Stimulated activated CD4-positive, alpha-beta T cell treated with anti-CD3 and anti-CD28 coated beads, Interleukin-1b, Interleukin-23, amount 100 ng/mL, for 48 hours (primary cell): ENCODE results near the gene KIF5C.
A peak's percentile ranks its signal among the peaks of the same experiment; 100 is the strongest.

Source experiments
- DNase-seq: peaks from one replicate; pipeline ENCODE4 v3.0.0-alpha.2; 2020

The KIF5C gene

DNA sequence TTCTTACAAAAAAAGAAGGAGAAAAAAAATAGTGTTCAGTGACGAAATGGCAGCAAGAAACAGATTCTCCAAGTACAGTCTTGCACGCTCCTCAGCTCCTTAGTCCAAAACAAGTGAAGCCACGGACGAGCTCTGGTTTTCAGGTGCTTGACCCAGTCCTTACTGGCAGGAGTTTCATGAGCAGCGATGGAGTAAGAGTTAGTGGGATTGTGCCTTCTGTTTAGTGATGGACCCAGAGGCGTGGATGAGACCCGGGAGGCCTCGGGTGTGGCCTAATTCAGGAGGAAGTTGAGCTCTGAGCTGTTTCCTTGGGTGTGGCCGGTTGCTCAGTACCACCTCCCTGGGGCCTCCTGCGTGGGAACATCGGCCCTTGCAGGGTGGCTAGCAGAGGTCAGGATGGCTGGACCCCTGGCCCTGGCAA, 52.0 kb downstream of the KIF5C start:
- peak; percentile 7 for DNase-seq

DNA sequence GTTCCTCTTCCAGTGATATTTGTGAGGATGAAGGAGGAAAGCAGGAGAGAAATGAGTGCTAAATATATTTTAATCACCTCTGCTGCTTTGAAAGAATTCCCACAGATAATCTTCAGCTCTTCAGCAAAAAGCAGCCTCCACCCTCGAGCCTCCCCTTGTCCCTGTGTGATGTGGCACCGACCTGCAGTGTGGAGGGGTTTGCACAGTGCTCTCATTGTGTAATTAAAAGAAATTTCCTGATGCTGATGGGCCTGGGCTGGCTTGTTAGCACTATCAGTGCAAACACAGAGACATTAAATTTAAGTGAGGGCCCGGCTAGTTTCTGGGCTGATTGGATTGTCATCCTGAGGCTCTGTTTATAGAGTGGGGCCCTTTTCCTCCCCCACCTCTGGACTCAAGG, 53.4 kb downstream of the KIF5C start:
- no peak for DNase-seq

DNA sequence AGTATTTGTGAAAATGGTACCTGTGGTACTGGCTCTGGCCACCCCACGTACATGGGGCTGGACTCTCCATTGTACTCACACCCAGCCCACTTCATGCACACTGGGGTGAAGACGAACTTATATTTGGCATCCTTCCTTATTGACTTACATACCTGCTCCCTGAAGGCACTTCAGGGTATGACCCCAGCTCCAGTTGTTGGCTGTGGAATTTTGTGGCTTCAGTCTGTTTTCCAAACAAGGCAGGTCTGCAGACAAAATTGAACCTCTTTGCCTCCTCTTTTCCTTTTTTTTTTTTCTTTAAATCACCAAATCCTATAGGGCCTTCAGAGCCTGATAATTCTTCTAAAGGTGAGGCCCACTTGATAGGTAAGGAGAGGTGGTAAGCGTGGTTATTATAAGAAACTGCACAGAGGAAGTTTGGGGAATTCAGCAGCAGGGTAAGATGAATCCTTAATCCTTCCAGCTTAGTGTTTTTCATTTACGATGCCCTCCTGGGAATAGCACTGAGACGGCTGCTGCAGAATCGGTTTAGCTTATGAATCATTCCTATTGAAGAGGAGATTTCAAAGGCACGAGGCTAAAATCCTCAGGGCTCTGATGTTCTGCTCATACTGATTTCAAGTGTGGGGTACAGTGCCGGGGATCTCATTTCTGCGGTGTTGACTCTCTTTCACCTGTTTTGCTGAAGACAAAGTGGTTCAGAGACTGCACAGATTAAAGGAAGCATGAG, 55.2 kb downstream of the KIF5C start:
- DNase-seq, result no peak

DNA sequence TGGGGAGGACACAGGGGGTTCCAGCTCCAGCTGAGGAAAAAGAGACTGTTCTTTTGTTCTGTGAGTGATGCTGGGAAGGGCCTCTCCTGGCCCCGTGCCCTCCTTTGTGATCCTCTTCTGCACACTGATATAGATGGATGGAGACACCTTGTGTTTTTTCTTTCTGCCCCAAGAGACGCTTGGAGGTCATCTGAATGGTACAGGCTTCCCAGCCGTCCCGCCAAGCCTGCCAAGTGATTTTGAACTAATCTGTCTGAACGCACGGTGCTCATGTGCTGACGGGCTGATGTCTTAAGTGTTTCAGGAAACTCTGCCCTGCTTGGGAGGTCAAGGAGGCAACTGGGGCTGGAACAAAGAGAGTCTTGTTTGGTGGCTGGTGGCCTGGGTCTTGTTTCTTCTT, 57.5 kb downstream of the KIF5C start:
- no peak for DNase-seq

DNA sequence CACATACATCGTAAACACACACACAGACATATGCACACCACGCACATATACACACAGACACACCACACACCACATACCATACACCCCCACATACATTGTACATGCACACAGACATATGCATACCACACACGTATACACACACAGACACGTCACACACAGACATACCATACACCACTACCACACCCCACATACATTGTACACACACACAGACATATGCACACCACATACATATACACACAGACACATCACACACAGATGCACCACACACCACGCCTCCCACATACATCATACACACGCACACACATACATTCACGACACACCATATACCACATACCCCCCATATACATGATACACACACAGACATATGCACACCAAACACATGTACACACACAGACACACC, 58.4 kb downstream of the KIF5C start:
- DNase-seq, result no peak

DNA sequence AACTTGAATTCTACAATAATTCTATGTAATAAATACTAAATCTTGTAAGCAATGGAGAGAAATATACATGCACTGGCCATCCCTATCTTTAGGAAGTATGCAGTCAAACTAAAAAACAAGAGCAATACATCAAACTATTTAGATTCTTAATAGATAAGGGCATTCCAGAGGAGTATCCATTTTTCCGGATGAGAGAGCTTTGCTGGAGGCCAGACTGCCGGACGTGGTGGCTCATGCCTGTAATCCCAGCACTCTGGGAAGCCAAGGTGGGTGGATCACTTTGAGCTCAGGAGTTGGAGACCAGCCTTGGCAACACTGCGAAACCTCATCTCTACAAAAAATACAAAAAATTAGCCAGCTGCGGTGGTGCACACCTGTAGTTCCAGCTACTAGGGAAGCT, 60.8 kb downstream of the KIF5C start:
- no peak for DNase-seq

DNA sequence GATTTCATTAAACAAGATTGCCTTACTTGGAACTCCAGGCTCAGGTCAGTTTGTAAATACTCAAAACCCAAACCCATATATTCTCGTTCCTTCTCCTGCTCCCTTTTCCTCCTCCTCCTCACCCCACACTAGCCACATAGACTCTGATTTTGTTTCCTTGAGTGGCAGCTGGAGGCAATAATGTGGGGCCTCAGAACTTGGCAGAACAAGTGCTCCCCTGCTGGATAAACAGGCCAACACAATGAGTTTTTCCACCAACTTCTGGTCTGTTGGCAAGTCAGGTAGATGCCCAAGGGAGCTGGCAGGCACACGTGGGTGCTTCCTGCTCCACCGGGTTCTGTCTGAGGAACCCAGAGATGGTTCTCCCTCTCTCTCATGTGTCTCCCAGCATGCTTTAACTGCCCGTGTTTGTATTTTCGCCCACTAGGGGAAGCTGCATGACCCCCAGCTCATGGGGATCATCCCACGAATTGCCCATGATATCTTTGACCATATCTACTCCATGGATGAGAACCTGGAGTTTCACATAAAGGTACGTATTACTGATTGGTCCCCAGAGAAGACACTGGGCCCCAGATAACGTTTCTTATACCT, 61.9 kb downstream of the KIF5C start:
- DNase-seq, result no peak

DNA sequence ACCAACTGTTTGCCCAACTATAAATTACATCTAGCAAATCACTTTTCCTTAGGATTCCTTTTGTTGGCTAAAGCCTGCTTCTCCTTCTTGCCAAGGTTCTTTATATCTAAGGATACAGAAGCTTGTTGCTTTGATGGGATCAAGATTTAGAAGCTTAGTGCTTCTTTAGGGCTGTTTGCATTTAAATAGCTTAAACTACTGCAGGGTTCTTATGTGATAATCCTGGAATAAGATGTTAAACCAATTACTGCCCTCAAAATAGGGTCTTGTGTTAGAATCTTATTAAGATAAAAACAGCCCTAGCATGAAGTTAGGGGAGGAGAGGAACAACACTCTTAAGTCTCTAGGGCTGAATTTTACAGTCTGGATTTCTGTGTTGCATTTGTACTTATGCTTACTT, 64.2 kb downstream of the KIF5C start:
- DNase-seq, result no peak

DNA sequence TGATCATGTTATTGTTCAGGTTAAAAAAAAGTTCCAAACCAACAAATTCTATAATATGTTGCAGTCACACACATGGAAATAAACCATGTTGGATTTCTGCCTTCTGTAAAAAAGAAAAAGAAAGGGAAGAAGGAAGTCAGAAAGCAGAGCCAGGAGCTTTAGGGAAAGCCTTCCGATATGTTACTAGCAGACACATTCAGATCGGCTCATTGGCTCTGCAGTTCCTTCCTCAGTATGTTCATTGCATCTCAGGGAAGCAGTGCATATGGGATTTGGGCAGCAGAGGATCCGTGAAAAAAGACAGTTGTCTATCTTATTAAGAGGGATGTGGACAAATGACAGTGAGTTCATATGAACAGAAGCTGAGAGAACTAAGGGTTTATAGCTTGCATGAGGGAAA, 68.1 kb downstream of the KIF5C start:
- DNase-seq, result no peak

DNA sequence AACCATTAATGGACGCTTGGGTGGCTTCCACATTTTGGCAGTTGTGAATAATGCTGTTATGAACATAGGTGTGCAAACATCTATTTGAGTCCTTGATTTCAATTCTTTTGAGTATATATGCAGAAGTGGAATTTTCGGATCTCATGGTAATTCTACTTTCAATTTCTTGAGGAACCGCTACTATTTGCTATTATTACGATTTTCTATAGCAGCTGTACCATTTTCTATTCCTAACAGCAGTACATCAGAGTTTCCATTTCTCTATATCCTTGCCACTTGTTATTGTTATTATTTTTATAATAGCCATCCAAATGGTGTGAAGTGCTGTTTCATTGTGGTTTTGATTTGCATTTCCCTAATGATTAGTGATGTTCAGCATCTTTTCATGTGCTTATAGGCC, 69.5 kb downstream of the KIF5C start:
- no peak for DNase-seq

DNA sequence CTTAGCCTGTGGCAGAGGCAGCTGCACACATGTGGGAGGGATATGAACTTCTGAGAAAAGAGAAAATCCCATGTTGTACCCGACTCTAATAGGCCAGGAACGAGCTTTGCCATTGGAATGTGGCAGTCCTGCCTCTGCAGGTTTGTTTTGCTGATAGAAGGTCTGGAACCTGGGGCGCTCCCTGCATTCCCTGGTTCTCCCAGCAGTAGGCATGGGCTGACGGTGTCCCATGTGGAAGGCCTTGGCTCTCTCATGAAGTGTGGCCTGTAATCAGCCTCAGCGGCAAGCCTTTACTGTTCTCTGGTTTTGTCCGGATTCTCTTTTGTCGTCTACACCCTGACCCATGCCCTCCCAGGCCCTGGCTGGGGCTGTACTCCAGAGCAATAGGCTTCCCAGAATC, 72.3 kb downstream of the KIF5C start:
- DNase-seq, result no peak

DNA sequence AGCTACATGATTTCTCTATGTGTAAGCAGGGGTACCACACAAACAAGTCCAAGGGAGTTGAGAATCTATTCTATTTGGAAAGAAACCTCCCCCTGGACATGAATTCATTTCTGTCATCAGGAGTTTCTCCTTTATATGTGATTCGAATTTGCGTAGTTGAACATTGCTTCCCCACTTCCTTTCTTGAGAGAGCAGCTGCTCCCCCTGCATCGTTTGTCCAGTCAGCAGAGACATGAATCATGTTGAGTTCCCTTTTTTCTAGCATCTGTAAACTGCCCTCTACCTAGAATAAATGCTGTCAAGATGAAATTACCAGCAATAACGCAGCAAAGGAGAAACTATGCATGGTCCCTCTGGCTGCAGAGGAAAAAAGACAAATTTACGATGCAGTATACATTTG, 73.8 kb downstream of the KIF5C start:
- DNase-seq, result no peak

DNA sequence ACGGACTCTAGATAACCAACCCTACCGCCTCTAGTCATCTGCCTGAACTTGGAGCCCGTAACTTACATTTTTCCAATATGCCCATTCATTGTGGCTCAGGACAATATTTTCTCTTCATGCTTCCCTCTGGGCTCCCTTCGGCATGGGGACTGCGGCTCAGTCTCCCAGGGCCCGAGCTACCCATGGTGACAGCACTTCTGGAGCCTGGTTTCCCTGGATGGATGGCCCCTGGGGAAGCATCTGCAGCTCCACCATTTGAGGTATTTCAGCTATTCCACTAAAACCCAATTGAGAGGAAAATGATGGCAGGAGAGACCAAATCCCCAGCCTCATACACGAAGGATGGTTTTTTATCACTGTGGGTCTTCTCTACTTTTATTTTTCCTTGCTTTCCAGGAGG, 74.3 kb downstream of the KIF5C start:
- DNase-seq, result no peak

DNA sequence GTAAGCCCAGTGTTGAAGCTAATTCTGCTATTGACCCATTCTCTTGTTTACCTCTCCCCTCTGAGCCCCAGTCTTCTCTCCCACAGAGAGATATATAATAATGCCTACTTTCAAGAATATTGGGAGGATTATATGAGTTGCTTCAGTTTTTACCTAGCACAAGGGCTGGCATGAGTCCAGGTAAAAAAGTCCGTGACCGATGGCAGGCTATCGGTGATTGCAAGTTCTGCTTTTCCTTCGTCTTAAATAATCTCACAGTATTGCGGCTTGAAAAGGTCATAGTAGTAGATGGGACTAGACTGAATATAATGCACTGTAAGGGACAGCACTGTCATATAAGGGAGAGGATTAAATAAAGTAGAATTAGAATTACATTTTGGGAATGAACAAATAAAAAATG, 77.6 kb downstream of the KIF5C start:
- no peak for DNase-seq

DNA sequence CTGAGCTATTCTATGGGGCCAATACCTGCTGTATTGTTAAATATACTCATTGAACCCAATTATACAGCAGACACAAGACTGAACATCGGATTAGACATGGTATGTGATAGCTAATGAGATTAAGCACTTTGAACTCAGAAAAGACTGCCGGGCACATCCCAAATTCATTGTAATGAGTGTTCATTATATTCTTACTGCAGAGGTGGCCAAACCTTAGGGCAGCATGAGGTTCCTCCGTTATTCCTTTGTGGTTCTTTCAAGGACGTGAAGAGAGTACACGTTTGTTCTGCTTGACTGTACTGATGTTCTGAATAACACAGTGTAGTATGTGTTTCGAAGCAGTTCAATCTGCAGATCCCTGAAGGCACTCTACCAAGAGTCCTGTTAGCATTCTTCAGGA, 78.4 kb downstream of the KIF5C start:
- no peak for DNase-seq

DNA sequence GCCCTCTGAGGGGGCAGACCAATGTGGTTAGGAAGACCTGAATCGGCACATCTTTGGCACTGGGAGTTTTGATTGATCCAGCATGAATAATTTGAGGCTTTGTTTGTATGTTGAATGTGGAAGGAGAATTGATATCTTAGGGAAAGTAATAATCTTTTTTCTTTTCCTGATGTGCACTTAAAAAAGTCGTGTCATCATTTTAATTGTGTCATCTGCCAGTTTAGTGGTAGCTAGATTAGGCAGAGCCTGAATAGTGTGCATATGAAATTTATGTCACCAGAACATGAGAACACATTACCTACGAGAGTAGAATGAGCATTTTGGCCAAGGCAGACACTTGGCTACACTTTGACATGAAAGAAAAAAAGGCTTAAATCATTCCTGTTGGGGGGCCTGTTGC, 79.5 kb downstream of the KIF5C start:
- no peak for DNase-seq

DNA sequence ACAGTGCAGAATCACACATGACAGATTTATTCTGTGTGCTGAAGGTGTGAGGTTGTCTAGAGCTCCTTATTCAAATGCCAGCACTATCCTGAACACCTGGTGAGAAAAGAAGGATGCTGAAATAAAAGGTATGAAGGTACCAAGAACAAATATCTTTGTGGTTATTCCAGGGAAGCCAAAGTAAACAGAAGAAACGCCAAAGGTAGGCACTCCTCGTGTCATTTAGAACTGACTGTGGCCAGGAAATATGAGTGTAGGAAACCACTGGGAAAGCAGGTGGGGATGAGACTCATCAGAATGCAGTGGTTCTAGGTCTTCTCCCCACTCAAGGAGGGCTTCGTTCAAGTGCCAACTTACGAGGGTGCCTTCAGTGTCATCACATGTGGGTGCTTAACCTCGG, 80.8 kb downstream of the KIF5C start:
- DNase-seq, result no peak

DNA sequence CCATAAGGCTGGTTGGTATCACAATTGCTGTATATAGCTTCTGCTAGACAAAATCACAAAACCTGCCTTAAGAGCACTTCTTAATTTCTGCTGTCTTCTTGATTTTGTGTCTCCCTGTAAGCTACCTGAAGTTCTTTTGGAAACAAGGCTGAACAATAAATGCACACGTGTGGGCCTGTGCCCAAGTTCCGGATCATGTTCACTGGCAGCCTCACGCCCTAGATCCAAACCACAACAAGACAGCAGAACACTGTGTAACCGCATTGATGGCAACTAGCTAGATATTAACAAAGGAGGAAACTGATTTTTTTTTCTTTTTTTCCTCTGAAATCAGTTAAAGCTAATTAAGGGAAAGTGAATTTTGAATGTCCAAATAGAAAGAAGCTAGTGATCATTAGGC, 82.0 kb downstream of the KIF5C start:
- DNase-seq, result no peak

DNA sequence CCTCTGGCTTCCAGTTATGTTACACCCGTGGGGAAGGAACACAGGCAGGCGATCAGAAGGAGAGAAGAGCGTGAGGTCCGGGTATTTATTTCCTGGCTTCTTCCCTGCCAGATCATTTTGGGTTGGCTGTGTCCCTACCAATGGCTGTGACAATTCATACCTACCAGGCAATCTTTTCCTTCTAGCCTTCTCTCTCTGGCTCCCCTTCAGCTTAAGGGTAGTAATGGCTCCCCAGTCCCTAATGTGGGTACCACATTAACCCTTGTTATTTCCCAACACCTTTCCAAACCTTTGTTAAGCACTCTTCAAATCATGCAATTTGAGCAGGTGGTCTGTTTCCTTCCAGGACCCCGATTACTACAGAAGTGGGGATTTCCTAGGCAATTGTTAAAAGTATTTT, 84.7 kb downstream of the KIF5C start:
- DNase-seq, result no peak

DNA sequence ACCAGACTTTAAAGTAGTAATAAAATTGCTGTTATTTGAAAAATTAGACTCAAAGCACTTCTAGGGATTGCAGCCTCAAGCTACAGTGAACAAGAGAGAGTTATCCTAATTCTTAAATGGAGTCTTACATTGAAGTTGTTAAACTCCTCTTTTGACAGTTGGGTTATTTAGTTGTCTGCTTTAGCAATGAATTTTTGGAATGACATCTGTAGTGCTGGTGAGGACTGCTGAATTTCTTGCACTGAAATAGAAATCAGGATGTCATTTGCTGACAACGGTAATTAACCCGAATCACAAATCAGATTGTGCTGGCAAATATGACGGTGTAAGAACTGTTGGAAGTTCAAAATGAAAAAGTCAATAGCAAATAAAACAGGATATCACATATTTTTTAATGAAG, 85.5 kb downstream of the KIF5C start:
- DNase-seq, result no peak

DNA sequence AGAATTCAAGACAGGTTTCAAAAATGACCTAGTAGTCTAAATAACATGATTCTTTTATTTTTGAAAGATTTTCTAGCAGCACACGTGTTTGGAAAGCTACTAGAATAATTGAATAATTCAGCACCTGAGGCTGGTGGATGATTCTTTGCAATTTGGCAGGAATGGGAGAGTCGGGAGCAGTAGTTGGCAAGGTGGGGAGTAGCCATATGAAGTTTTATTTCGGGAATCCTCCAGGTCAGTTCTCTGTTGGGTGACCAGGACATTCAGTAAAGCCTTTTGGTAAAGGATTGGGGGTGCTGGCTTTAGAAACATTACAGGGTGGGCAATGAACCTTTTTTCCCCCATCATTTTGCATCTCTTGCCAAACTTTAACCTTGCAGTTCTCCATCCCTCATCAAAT, 88.4 kb downstream of the KIF5C start:
- DNase-seq, result no peak

DNA sequence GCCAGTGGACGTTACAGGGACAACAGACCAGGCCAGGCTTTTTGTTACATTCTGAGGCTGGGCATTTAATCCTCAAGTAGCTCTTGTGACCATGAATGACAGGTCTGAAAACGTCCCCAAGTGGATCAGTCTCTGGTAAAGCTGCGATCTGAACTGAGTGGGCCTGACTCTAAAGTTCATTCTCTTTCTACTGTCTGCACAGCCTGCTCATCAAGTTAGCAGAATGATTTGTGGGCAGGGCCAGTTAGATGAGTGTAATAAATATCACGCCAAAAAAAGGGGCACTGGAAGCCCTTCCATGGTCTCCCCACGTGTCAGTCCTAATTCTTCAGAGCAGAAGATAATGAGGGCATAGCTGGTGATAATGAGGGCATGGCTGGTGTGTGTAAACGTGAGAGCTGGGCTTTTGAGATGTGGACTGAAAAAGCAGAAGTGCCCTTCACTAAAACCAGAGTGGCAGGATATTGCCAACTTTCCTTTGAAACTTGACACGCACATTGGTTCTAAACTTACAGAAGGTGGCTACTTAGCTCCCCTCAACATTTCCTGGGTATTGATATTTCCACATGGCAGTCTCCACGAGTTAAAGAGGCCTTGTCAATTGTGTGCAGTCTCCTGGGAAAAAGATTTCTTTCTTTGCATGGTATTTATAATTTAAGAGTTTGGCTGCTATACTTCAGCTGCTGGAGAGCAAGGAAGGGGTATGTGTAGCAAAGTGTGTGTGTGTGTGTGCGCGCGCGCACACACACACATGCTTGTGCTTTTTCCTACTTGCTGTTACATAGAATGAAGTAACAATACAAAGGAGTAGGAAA, 90.8 kb downstream of the KIF5C start:
- DNase-seq, result no peak

DNA sequence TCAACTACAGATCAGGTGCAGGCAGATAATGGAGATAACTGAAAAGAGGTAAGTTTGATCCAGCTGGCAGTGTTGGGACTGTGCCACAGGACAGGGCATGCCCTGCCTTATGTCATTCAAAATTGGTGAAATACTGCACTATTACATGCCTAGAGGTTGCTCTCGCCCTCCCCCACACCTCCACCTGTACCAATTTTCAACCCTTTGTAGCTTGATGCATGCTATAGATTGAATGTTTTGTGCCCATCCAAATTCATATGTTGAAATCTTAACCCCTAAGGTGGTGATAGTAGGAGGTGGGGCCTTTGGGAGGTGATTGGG, 91.4 kb downstream of the KIF5C start:
- no peak for DNase-seq

DNA sequence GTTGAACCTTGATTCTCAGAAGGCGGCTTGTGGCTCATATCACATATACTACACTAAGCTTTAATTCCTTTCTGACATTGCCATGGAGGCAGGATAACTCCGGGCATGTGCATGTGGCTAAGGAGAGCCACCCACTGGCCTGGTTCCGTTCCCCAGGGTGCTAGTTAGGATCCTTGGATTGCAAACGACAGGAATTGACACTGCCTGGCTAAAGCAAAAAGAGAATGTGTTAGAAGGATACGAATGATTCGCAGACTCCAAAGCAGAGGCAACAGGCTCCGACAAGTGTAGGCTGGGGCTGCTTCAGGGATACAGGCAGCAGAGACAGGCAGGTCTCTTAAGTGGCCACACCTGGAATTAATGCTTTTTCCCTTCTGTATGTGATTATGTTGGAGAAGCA, 92.0 kb downstream of the KIF5C start:
- DNase-seq, result no peak

DNA sequence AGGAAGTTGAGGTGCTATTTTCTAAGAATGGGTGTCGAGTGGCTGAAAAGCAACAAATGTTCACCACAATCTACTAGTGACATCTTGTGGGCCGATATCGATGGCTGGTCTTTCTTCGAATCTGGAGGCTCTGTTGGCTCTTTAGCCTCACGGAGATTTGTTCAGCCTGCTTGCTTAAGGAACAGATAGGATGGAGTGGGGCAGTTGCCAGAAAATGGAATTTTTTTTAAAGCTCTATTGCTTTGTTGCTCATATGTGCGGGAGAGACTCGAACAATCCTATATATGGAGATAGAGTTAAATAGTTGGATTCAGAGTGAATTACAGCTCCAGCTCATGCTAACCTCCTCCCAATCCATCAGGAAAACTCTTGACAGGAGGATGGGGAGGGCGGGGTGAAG, 92.6 kb downstream of the KIF5C start:
- no peak for DNase-seq
